HFFc6 (cell line): Measurements from ENCODE around the gene CTNNB1. TPM values are rescaled to one million over a fixed set of nuclear protein-coding genes. Genes with fewer than 3 reads are reported as not detected.

ENCODE experiments used
- DNase-seq: peaks from one replicate; pipeline ENCODE4 v3.0.0-alpha.2; 2018
- H3K27ac Mint-ChIP-seq: 2 replicates; pipeline ENCODE4 v1.8.0; 2020; ENCODE audit warnings: mild to moderate bottlenecking, mixed read lengths
- H3K27me3 Mint-ChIP-seq: 2 replicates; pipeline ENCODE4 v1.8.0; 2021; ENCODE audit warnings: mild to moderate bottlenecking, moderate library complexity, mixed read lengths; ENCODE audit not compliant: insufficient read depth
- H3K36me3 Mint-ChIP-seq: 2 replicates; pipeline ENCODE4 v1.8.0; 2021; ENCODE audit warnings: low read depth, mixed read lengths
- H3K4me1 Mint-ChIP-seq: 2 replicates; pipeline ENCODE4 v1.8.0; 2020; ENCODE audit warnings: low read depth, mixed read lengths
- H3K4me3 Mint-ChIP-seq: 2 replicates; pipeline ENCODE4 v1.8.0; 2020; ENCODE audit warnings: mild to moderate bottlenecking, moderate library complexity, mixed read lengths
- H3K9me3 Mint-ChIP-seq: 2 replicates; pipeline ENCODE4 v1.8.0; 2020; ENCODE audit warnings: mild to moderate bottlenecking, mixed read lengths
- CTCF ChIP-seq: fragments of 200-600 bp; sonication (generic); IDR thresholded peaks from 2 replicates; pipeline ENCODE4 v1.5.0; 2021; ENCODE audit warnings: antibody characterized with exemption, mild to moderate bottlenecking
- total RNA-seq, 6 experiments: library from RNA; stranded (reverse); fragmentation: NEBNext Ultra II Directional; extraction: Animal tissue kit (Norgen Biotek cat#: 25700); gene quantifications; 2 replicates in 1 of 6; 3 replicates in 5 of 6; pipeline ENCODE4 v1.2.3, GENCODE V29; 2021

CTNNB1 gene
- total RNA-seq, 6 experiments from 2014 or later: 299 to 330 (median 312) TPM

GRCh38 chr3:41173926-41174885 is 25.1 kb upstream of the CTNNB1 start:
- Mint-ChIP-seq H3K27me3 (peaks cover 2% of the 10 kb centered on the region), H3K36me3 (no peaks in the 10 kb centered on the region), H3K27ac (no peak overlapping the region), H3K4me1 (peaks cover 1% of the 10 kb centered on the region; the same call in 1 of the 2 replicates), H3K4me3 (no peak overlapping the region), H3K9me3 (no peaks in the 10 kb centered on the region)
- TF ChIP-seq CTCF: no peak
- no peak for DNase-seq

- DNase-seq: no peak
- no peaks in the 10 kb centered on the region for H3K4me1 Mint-ChIP-seq
Measured at GRCh38 chr3:41175365-41175764, 23.9 kb upstream of the CTNNB1 start.

GRCh38 chr3:41176596-41176995 is 22.7 kb upstream of the CTNNB1 start:
- Mint-ChIP-seq H3K9me3 (no peaks in the 10 kb centered on the region), H3K27me3 (peaks cover 2% of the 10 kb centered on the region), H3K4me3 (no peak overlapping the region), H3K27ac (no peak overlapping the region), H3K36me3 (no peaks in the 10 kb centered on the region), H3K4me1 (no peaks in the 10 kb centered on the region)
- no peak for TF ChIP-seq CTCF
- no peak for DNase-seq

More at GRCh38 chr3:41175365-41175764, 23.9 kb upstream of the CTNNB1 start:
- no peaks in the 10 kb centered on the region for H3K36me3 Mint-ChIP-seq
- no peak overlapping the region for H3K27ac Mint-ChIP-seq
- H3K4me3 Mint-ChIP-seq: no peak overlapping the region
- no peaks in the 10 kb centered on the region for H3K9me3 Mint-ChIP-seq
- TF ChIP-seq CTCF: no peak
- peaks cover 2% of the 10 kb centered on the region for H3K27me3 Mint-ChIP-seq

- Mint-ChIP-seq H3K9me3 (no peaks in the 10 kb centered on the region), H3K36me3 (no peaks in the 10 kb centered on the region), H3K4me3 (no peak overlapping the region), H3K27ac (no peak overlapping the region), H3K27me3 (peaks cover 2% of the 10 kb centered on the region), H3K4me1 (no peaks in the 10 kb centered on the region)
- no peak for TF ChIP-seq CTCF
- no peak for DNase-seq
Measured at GRCh38 chr3:41178576-41178975, 20.7 kb upstream of the CTNNB1 start.

GRCh38 chr3:41180396-41180795 is 18.9 kb upstream of the CTNNB1 start:
- DNase-seq: no peak
- peaks cover 5% of the 10 kb centered on the region for H3K27me3 Mint-ChIP-seq
- no peaks in the 10 kb centered on the region for H3K9me3 Mint-ChIP-seq
- H3K4me1 Mint-ChIP-seq: no peaks in the 10 kb centered on the region
- no peaks in the 10 kb centered on the region for H3K36me3 Mint-ChIP-seq
- no peak for TF ChIP-seq CTCF
- no peak overlapping the region for H3K4me3 Mint-ChIP-seq
- no peak overlapping the region for H3K27ac Mint-ChIP-seq
